ENCODE data around the gene SERP2.

DNA sequence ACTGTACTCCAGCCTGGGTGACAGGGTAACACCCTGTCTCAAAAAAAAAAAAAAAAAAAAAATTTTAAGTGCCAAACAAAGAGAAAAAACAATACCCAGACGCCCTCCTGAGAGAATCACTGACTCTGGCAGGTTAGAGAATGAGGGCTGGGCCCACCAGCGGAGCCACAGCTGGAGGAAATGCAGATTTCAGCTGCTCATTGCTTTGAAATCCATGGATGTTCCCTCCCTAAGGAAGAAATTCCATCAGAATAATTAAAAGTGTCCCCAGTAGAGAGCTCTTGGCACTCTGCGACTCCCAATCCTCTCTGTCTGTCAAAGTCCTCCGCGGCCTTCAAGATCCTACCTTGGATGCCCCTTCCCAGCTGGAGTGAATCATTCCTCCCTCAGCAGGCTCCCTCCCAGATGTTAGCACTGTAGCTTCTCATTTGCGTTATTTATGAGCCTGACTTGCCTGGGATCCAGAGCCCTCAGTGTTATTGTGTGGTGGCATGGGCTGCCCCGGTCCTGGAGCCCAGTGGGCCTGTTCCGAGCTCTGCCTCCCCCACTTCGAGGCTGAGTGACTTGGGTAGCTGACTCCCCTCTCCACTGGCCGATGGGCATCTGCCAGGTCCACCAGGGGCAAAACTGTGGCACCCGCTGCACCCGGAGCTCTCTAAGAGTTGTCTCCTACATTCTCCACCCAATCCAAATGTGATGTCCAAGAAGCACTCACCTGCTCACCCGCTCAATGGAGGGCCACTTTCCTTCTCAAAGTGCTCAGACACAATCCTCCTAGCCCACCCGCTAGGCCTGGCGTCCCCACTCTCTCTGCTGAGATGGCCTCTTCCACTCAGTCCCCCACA, 47.0 kb downstream of the SERP2 start:
- TF ChIP-seq, protein P1, sequence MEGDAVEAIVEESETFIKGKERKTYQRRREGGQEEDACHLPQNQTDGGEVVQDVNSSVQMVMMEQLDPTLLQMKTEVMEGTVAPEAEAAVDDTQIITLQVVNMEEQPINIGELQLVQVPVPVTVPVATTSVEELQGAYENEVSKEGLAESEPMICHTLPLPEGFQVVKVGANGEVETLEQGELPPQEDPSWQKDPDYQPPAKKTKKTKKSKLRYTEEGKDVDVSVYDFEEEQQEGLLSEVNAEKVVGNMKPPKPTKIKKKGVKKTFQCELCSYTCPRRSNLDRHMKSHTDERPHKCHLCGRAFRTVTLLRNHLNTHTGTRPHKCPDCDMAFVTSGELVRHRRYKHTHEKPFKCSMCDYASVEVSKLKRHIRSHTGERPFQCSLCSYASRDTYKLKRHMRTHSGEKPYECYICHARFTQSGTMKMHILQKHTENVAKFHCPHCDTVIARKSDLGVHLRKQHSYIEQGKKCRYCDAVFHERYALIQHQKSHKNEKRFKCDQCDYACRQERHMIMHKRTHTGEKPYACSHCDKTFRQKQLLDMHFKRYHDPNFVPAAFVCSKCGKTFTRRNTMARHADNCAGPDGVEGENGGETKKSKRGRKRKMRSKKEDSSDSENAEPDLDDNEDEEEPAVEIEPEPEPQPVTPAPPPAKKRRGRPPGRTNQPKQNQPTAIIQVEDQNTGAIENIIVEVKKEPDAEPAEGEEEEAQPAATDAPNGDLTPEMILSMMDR (IDR thresholded peaks at IDR 0.05) = no peak
- TF ChIP-seq EP300 (IDR thresholded peaks at IDR 0.05) = no peak
